Measurements from ENCODE around the gene BBLN.

DNA sequence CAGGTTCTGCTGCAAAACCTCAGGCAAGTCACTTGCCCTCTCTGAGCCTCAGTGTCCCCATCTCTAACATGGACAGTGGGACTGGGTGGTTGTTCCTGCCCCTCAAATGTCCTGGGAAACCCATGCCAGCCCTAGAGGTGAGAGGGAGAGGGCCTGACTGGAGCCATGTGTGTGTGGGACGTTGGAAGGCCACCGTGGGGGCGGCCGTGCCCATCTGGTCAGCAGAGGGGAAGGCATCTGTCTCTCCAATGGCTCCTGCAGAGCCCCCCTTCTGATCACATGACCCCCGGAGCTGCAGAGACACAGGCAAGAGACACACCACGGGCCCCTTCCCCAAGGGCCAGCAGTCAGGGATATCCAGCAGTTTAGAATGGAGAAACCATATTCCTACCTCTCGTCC is 44.8 kb downstream of the BBLN start:
- TF ChIP-seq, protein P1, sequence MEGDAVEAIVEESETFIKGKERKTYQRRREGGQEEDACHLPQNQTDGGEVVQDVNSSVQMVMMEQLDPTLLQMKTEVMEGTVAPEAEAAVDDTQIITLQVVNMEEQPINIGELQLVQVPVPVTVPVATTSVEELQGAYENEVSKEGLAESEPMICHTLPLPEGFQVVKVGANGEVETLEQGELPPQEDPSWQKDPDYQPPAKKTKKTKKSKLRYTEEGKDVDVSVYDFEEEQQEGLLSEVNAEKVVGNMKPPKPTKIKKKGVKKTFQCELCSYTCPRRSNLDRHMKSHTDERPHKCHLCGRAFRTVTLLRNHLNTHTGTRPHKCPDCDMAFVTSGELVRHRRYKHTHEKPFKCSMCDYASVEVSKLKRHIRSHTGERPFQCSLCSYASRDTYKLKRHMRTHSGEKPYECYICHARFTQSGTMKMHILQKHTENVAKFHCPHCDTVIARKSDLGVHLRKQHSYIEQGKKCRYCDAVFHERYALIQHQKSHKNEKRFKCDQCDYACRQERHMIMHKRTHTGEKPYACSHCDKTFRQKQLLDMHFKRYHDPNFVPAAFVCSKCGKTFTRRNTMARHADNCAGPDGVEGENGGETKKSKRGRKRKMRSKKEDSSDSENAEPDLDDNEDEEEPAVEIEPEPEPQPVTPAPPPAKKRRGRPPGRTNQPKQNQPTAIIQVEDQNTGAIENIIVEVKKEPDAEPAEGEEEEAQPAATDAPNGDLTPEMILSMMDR (IDR thresholded peaks at IDR 0.05; ENCODE audit: low read length): no peak
- TF ChIP-seq EZH2 (optimal IDR thresholded peaks at IDR 0.05; ENCODE audit: low read depth, low read length): no peak

Measured in MM.1S (cell line).